Activated CD8-positive, alpha-beta memory T cell treated with anti-CD3 and anti-CD28 coated beads, Interleukin-2, amount 50 U/mL, for 1 hour (primary cell): Measurements from ENCODE around the gene CDIPT.
"Not testable (repeated sequence)": the region's sequence is repeated elsewhere in the genome, so short reads cannot be mapped to it uniquely, and the experiment has no call there.

ENCODE experiments used
- DNase-seq: peaks from one replicate; pipeline ENCODE4 v3.0.0-alpha.2; 2020; ENCODE audit errors: extremely low read depth

The CDIPT gene

DNA sequence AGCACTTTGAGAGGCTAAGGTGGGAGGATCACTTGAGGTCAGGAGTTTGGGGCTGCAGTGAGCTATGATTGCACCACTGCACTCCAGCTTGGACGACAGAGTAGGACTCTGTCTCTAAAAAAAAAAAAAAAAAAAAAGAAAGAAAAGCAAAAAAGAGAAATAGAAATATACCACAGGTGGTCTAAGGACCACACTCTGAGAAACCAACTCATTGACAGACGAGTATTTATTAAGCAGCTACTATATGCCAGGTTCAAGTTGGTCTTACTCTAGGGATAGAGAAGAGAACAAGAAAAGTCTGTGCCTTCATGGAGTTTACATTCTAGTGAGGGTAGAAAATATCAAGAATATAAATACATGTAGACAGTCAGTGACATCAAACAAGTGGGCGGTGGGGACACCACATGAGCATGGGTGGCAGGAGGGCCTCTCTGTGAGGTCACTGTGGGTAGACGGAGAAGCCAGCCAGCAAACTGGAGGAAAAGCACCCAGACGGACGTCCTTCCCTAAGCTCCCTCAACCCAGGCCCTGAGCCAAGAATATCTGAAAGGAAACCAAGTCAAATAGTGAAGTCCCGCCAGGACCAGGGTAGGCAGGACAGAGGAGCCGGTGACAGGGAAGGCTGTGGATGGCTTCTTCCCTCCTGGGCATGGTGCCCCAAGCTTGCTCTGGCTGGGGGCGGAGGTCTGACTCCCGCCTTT lies 4.7 kb downstream of the CDIPT start:
- DNase-seq: no peak

- no peak for DNase-seq
Measured at GRCh38 chr16:29857133-29857760, 5.8 kb downstream of the CDIPT start.

DNA sequence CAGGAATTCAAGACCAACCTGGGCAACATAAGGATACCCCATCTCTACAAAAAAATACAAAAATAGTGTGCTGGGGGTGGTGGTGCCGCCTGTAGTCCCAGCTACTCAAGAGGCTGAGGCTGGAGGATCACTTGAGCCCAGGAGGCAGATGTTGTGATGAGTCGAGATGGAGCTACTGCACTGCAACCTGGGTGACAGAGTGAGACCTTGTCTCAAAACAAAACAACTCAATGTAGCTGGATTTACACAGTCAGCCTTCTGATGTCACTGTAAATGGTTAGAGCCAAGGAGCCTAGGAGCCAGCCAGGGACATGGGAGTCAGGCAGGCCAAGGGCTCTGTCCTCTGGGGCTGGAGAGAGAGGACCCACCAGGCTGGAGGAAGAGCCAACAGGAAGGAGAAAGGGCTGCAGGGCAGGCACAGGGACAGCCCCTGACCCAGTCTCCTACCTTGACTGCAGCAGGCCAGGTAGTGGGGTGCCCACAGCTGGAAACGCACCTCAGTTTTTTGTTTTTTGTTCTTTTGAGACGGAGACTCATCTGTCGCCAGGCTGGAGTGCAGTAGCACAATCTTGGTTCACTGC lies 8.4 kb downstream of the CDIPT start:
- DNase-seq: no peak

DNA sequence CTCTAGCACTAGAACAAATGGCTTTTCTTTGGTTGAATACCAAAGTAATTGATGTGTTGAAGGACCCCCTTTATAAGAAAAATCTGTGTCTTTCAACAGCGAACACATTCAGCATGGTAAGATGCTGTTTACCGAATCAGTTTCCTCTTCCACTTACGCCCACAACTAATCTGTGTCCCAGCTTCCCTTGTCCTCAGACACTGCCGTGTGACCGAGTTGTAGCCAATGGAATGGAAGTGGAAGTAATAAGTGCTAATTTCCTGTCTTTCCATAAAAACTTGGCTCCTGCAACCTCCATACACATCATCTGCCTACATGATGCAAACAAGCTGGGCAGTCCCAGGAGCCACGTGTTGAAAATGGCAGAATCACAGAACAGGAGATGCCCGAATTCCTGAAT lies 10.4 kb downstream of the CDIPT start:
- no peak for DNase-seq

- DNase-seq: no peak
Measured at GRCh38 chr16:29850998-29851397, 12.0 kb downstream of the CDIPT start.

DNA sequence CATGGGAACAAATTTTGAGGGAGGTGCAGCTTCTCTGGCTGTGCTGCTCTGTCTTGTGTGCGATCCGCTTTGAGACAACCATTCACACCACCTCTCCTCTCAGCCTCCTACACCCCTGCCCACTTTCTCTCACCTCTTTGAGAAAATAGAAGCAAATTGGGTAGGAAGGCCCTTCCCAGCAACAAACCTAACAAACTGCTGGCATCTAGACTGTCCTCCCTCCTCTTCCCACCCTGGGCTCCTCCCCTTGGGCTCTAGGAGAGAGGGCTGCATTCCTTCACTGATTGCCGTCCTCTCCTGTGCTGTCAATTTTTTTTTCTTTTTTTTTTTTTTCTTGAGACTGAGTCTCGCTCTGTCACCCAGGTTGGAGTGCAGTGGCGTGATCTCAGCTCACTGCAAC lies 13.5 kb downstream of the CDIPT start:
- DNase-seq: no peak

- peak; percentile 48 for DNase-seq
Measured at GRCh38 chr16:29848420-29849297, 14.4 kb downstream of the CDIPT start.

- DNase-seq: no peak
Measured at GRCh38 chr16:29845656-29846055, 17.4 kb downstream of the CDIPT start.

DNA sequence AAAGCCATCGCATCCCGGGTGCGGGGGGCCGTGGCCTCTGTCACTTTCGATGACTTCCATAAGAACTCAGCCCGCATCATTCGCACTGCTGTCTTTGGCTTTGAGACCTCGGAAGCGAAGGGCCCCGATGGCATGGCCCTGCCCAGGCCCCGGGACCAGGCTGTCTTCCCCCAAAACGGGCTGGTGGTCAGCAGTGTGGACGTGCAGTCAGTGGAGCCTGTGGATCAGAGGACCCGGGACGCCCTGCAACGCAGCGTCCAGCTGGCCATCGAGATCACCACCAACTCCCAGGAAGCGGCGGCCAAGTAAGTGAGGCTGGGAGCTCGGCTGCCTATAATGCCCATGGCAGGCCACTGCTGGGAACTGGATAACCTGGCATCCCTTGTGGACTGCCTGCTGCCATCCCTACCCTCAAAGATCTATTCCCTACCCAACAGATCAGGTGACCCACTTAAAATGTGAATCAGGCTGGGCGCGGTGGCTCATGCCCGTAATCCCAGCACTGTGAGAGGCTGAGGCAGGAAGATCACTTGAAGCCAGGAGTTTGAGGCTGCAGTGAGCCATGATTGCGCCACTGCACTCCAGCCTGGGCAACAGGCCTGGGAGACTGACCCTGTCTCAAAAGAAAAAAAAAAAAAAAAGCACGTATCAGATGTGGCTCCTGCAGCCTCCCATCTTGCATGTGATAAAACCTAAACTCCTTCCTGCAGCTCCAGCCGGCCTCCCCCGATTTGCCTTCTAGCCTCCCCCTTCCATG lies 18.3 kb downstream of the CDIPT start:
- no peak for DNase-seq

DNA sequence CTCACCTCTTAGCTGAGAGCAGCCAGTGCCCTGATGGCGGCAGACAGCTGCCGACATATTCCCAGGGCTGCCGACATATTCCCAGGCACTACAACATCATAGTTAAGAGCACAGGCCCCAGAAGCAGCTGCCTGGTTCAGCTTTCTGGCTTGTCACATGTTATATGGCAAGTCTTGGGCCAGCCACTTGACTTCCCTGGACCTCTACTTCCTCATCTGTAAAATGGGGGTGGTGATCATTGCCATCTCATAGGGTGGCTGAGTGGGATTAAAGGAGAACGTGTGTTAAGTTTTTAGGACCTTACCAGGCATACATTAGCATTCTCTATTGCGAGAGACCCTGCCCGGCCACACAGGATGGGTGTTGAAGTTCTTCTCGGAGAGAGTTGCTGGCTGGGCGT lies 19.1 kb downstream of the CDIPT start:
- DNase-seq: no peak

- no peak for DNase-seq
Measured at GRCh38 chr16:29842732-29843346, 20.2 kb downstream of the CDIPT start.

- DNase-seq: no peak
Measured at GRCh38 chr16:29841631-29842030, 21.4 kb downstream of the CDIPT start.

DNA sequence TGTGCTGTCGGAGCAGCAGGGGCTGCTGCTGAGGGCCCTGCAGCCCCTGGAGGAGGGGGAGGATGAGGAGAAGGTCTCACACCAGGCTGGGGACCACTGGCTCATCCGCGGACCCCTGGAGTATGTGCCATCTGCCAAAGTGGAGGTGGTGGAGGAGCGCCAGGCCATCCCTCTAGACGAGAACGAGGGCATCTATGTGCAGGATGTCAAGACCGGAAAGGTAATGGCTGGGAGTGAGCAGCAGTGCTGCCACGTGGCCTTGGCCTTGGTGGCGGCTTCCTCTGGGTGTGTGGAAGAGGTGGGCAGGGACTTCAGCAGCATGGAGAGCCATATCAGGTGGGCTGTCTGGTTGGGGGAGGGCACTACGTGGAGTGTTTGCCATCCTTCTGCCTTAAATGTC lies 22.8 kb downstream of the CDIPT start:
- DNase-seq: no peak

GRCh38 chr16:29839822-29840221 lies 23.2 kb downstream of the CDIPT start:
- DNase-seq: no peak

- DNase-seq: no peak
Measured at GRCh38 chr16:29837841-29838240, 25.2 kb downstream of the CDIPT start.

GRCh38 chr16:29836623-29837022 lies 26.4 kb downstream of the CDIPT start:
- DNase-seq: no peak

GRCh38 chr16:29835926-29836325 lies 27.1 kb downstream of the CDIPT start:
- no peak for DNase-seq

DNA sequence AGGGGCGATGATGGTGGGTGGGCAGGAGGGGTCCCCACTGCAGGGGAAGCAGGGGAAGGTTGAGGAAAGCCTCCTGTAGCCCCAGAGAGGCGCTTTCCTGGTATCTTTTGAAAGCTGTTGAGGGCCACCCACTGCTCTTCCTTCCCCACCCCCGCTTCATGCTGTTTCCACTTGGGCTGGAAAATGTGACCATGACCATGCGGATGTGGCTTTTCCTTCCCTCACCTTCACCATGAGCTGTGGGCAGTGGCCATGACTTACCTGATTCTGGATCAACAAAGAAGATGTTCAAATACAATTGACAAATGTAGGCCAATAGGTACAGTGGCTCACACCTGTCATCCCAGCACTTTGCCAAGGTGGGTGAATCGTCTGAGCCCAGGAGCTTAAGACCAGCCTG lies 28.9 kb downstream of the CDIPT start:
- DNase-seq: no peak

GRCh38 chr16:29833219-29833618 lies 29.8 kb downstream of the CDIPT start:
- DNase-seq: not testable (repeated sequence)

- DNase-seq: no peak
Measured at GRCh38 chr16:29831490-29831889, 31.5 kb downstream of the CDIPT start.

- no peak for DNase-seq
Measured at GRCh38 chr16:29830774-29831173, 32.3 kb downstream of the CDIPT start.
